Gastroesophageal sphincter (tissue), 3 donors: Measurements from ENCODE around the gene CREB1.

Experiments used
- CTCF ChIP-seq, 4 experiments: fragments of 200-600 bp in 2 of 4; fragments of 450-650 bp in 2 of 4; sonication (generic) in 1 of 4; IDR thresholded peaks; one replicate each; pipeline ENCODE4 v1.5.1; 2017 to 2019; ENCODE audit warnings: antibody characterized with exemption in 4 of 4, mild to moderate bottlenecking in 2 of 4, moderate library complexity in 2 of 4
- EP300 ChIP-seq: sonication (generic); formaldehyde crosslinking; IDR thresholded peaks from one replicate; pipeline ENCODE4 v1.6.1; 2017; ENCODE audit warnings: antibody characterized with exemption, mild to moderate bottlenecking
- POLR2A ChIP-seq, 2 donors: fragments of 450-650 bp; IDR thresholded peaks; one replicate each; pipeline ENCODE4 v1.6.1; 2017; ENCODE audit warnings: antibody characterized with exemption in 2 of 2, mild to moderate bottlenecking in 2 of 2, moderate library complexity in 1 of 2
- POLR2AphosphoS5 ChIP-seq: sonication (generic); formaldehyde crosslinking; IDR thresholded peaks from one replicate; pipeline ENCODE4 v1.6.1; 2017; ENCODE audit warnings: antibody characterized with exemption

GRCh38 chr2:207541933-207542332 lies 12.2 kb downstream of the CREB1 start:
- TF ChIP-seq CTCF (IDR thresholded peaks at IDR 0.05) (no peak), EP300 (no peak), POLR2A (IDR thresholded peaks at IDR 0.05) (no peak), POLR2AphosphoS5 (no peak)
